GM10266 (cell line): ENCODE measurements around the gene GNGT2.

ENCODE experiments used
- DNase-seq: peaks from one replicate; pipeline ENCODE4 v3.0.0; 2012; ENCODE audit errors: extremely low spot score
- TF ChIP-seq, protein P1 (sequence below): IDR thresholded peaks from 2 replicates; pipeline ENCODE4 v1.5.1; 2012; ENCODE audit warnings: mild to moderate bottlenecking, low read depth; ENCODE audit not compliant: control insufficient read depth, insufficient read depth; ENCODE audit errors: missing control alignments

Gene GNGT2

DNA sequence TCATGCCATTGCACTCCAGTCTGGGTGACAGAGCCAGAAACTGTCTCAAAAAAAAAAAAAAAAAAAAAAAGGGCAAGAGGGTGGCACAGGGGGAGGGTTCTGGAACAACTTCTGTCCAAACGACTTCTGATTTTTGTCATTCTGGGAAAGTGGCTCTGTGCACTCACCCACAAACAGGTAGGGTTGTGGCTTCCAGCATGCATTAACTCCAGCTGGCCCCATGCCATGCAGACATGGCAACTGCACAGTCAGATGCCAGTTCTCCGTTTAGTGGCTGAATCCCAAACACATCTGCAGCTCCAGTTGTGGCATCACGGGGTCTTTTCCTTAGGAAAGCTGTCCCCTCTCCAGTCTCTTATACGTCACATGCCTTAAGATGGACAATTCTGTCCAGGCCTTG is 47.5 kb downstream of the GNGT2 start:
- DNase-seq = no peak

DNA sequence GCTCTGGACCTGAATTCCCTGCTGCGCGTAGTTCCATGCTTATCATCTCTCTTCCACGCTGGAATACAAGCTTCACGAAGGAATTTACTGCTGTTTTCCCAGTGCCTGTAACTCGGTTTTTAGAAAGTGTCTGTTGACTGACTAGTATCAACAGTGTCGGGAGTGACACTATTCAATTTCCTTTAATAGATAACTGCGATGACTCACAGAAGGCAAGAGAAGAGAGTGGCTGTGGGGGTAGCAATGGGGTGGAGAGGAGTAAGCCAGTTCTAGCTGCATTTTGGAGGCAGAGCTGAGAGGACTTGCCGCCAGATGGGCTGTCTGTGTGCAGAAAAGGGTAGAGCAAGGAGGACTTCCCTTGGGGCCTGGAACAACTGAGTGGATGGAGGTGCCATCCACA is 52.6 kb downstream of the GNGT2 start:
- no peak for DNase-seq
- TF ChIP-seq, protein P1, sequence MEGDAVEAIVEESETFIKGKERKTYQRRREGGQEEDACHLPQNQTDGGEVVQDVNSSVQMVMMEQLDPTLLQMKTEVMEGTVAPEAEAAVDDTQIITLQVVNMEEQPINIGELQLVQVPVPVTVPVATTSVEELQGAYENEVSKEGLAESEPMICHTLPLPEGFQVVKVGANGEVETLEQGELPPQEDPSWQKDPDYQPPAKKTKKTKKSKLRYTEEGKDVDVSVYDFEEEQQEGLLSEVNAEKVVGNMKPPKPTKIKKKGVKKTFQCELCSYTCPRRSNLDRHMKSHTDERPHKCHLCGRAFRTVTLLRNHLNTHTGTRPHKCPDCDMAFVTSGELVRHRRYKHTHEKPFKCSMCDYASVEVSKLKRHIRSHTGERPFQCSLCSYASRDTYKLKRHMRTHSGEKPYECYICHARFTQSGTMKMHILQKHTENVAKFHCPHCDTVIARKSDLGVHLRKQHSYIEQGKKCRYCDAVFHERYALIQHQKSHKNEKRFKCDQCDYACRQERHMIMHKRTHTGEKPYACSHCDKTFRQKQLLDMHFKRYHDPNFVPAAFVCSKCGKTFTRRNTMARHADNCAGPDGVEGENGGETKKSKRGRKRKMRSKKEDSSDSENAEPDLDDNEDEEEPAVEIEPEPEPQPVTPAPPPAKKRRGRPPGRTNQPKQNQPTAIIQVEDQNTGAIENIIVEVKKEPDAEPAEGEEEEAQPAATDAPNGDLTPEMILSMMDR = no peak

More for the DNA sequence above, 47.5 kb downstream of the GNGT2 start:
- TF ChIP-seq, protein P1 = no peak

DNA sequence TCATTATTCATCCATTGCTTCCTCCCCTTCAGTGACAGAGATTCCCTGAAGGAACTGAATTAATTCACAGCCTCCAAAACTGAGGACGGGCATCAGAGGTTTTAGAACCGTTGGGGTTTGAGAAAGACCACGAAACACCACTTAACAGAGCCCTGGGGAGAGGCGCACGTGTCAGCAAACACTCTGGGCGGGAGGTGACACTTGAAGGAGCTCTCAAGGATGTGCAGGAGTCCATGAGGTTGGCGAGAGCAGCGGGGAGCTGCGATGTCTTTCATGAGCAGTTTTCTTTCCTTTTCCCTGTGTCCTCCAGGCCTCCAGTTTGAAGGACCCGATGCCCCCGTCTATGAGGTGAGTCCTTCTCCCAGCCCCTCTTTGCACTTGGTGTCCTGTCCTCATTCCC is 54.1 kb downstream of the GNGT2 start:
- TF ChIP-seq, protein P1 = no peak
- no peak for DNase-seq
